SK-N-SH treated with all-trans-retinoic acid at 6 μM for 48 hours (cell line): ENCODE results near the gene PKNOX2.

Experiments used
- ATAC-seq: fragments of 200-7000 bp; cut with Tn5 transposase; 3 replicates; pipeline ENCODE4 v1.9.1; 2020; ENCODE audit warnings: mild to moderate bottlenecking, moderate library complexity
- ARNTL ChIP-seq: fragments of 450-650 bp; formaldehyde crosslinking; IDR thresholded peaks from 2 replicates; pipeline ENCODE4 v1.5.0; 2020; ENCODE audit warnings: low read depth, mild to moderate bottlenecking, moderate library complexity, borderline replicate concordance
- BACH2 ChIP-seq: fragments of 250-450 bp; sonication (Bioruptor Pico); IDR thresholded peaks from 2 replicates; pipeline ENCODE4 v1.9.0; 2021; ENCODE audit warnings: mild to moderate bottlenecking, borderline replicate concordance
- CSDC2 ChIP-seq: fragments of 250-450 bp; sonication (Bioruptor Pico); IDR thresholded peaks from 2 replicates; pipeline ENCODE4 v1.5.0; 2020; ENCODE audit warnings: mild to moderate bottlenecking, moderate library complexity
- GLIS3 ChIP-seq: fragments of 250-450 bp; sonication (Bioruptor Pico); IDR thresholded peaks from 2 replicates; pipeline ENCODE4 v1.5.0; 2020; ENCODE audit warnings: mild to moderate bottlenecking, moderate library complexity
- OSR1 ChIP-seq: fragments of 250-450 bp; sonication (Bioruptor Pico); IDR thresholded peaks from 2 replicates; pipeline ENCODE4 v1.8.0; 2022; ENCODE audit warnings: moderate library complexity, mild to moderate bottlenecking, inconsistent platforms
- PPARA ChIP-seq: fragments of 250-450 bp; sonication (Bioruptor Pico); IDR thresholded peaks from 2 replicates; pipeline ENCODE4 v1.5.0; 2020; ENCODE audit warnings: mild to moderate bottlenecking, borderline replicate concordance
- SNAI2 ChIP-seq: fragments of 250-450 bp; sonication (Bioruptor Pico); IDR thresholded peaks from 2 replicates; pipeline ENCODE4 v1.5.0; 2020; ENCODE audit warnings: mild to moderate bottlenecking, moderate library complexity
- TCF4 ChIP-seq: fragments of 250-450 bp; sonication (Bioruptor Pico); IDR thresholded peaks from 2 replicates; pipeline ENCODE4 v1.8.0; 2021; ENCODE audit warnings: mild to moderate bottlenecking, moderate library complexity, borderline replicate concordance
- ZFP3 ChIP-seq: fragments of 250-450 bp; sonication (Bioruptor Pico); IDR thresholded peaks from 2 replicates; pipeline ENCODE4 v1.5.0; 2020; ENCODE audit warnings: mild to moderate bottlenecking, moderate library complexity
- ZFP30 ChIP-seq: fragments of 450-650 bp; formaldehyde crosslinking; IDR thresholded peaks from 2 replicates; pipeline ENCODE4 v1.5.0; 2022; ENCODE audit warnings: mild to moderate bottlenecking, moderate library complexity
- ZNF565 ChIP-seq: fragments of 450-650 bp; formaldehyde crosslinking; conservative IDR thresholded peaks from 2 replicates; pipeline ENCODE4 v1.5.0; 2020; ENCODE audit warnings: low read depth, mild to moderate bottlenecking, moderate library complexity
- ZNF70 ChIP-seq: fragments of 450-650 bp; formaldehyde crosslinking; IDR thresholded peaks from 2 replicates; pipeline ENCODE4 v1.5.0; 2020; ENCODE audit warnings: mild to moderate bottlenecking, moderate library complexity
- ZNF8 ChIP-seq: fragments of 450-650 bp; formaldehyde crosslinking; IDR thresholded peaks from 2 replicates; pipeline ENCODE4 v1.5.0; 2020; ENCODE audit warnings: mild to moderate bottlenecking, moderate library complexity
- TF ChIP-seq, protein P1 (sequence below): fragments of 250-450 bp; sonication (Bioruptor Pico); IDR thresholded peaks from 2 replicates; pipeline ENCODE4 v1.5.0; 2020; ENCODE audit warnings: mild to moderate bottlenecking, moderate library complexity
- TF ChIP-seq, protein P2 (sequence below): fragments of 250-450 bp; sonication (Bioruptor Pico); IDR thresholded peaks from 2 replicates; pipeline ENCODE4 v1.5.1; 2021; ENCODE audit warnings: mild to moderate bottlenecking, moderate library complexity
- TF ChIP-seq, protein P3 (sequence below): fragments of 250-450 bp; sonication (Bioruptor Pico); IDR thresholded peaks from 2 replicates; pipeline ENCODE4 v1.8.0; 2020; ENCODE audit warnings: mild to moderate bottlenecking, moderate library complexity, borderline replicate concordance
- TF ChIP-seq, protein P4 (sequence below): fragments of 250-450 bp; sonication (Bioruptor Pico); IDR thresholded peaks from 2 replicates; pipeline ENCODE4 v1.5.1; 2020; ENCODE audit warnings: low read depth, mild to moderate bottlenecking, moderate library complexity

The PKNOX2 gene

DNA sequence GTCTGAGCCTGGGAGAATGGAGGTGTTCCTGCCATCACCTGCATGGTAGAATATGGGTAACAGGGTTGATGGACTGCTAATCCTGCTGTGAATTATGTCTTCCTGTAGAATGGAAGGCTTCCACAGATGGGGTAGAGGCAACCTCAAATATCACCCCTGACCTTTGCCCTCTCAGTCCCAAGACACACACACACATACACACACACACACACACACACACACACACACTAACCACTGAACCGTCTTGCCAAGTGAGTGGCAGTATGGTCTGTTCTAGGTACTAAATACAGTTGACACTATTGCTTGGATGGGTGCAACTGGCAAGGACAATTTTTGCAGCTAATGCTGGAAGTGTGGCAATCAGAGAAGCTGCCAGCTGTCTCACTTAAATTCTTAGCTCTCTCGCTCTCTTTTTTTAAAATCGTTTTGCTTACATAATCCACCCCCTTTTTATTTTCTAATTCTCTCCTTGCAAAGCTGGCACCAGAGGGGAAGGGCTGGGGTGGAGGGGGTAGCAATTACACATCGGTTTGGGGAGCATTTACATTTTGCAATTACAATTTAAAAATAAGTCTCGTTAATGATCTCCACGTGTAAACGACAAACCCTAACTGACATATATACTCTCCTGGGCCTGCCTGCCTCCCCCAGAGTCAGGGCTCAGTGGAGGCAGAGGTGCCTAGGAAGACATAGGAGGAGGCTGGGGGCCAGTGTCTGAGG lies 169.0 kb downstream of the PKNOX2 start:
- no peak for ATAC-seq
- TF ChIP-seq, protein P1, sequence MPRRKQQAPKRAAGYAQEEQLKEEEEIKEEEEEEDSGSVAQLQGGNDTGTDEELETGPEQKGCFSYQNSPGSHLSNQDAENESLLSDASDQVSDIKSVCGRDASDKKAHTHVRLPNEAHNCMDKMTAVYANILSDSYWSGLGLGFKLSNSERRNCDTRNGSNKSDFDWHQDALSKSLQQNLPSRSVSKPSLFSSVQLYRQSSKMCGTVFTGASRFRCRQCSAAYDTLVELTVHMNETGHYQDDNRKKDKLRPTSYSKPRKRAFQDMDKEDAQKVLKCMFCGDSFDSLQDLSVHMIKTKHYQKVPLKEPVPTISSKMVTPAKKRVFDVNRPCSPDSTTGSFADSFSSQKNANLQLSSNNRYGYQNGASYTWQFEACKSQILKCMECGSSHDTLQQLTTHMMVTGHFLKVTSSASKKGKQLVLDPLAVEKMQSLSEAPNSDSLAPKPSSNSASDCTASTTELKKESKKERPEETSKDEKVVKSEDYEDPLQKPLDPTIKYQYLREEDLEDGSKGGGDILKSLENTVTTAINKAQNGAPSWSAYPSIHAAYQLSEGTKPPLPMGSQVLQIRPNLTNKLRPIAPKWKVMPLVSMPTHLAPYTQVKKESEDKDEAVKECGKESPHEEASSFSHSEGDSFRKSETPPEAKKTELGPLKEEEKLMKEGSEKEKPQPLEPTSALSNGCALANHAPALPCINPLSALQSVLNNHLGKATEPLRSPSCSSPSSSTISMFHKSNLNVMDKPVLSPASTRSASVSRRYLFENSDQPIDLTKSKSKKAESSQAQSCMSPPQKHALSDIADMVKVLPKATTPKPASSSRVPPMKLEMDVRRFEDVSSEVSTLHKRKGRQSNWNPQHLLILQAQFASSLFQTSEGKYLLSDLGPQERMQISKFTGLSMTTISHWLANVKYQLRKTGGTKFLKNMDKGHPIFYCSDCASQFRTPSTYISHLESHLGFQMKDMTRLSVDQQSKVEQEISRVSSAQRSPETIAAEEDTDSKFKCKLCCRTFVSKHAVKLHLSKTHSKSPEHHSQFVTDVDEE (CRISPR knock-in tag) = no peak
- TF ChIP-seq, protein P2, sequence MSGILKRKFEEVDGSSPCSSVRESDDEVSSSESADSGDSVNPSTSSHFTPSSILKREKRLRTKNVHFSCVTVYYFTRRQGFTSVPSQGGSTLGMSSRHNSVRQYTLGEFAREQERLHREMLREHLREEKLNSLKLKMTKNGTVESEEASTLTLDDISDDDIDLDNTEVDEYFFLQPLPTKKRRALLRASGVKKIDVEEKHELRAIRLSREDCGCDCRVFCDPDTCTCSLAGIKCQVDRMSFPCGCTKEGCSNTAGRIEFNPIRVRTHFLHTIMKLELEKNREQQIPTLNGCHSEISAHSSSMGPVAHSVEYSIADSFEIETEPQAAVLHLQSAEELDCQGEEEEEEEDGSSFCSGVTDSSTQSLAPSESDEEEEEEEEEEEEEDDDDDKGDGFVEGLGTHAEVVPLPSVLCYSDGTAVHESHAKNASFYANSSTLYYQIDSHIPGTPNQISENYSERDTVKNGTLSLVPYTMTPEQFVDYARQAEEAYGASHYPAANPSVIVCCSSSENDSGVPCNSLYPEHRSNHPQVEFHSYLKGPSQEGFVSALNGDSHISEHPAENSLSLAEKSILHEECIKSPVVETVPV (CRISPR knock-in tag) = no peak
- TF ChIP-seq, protein P3, sequence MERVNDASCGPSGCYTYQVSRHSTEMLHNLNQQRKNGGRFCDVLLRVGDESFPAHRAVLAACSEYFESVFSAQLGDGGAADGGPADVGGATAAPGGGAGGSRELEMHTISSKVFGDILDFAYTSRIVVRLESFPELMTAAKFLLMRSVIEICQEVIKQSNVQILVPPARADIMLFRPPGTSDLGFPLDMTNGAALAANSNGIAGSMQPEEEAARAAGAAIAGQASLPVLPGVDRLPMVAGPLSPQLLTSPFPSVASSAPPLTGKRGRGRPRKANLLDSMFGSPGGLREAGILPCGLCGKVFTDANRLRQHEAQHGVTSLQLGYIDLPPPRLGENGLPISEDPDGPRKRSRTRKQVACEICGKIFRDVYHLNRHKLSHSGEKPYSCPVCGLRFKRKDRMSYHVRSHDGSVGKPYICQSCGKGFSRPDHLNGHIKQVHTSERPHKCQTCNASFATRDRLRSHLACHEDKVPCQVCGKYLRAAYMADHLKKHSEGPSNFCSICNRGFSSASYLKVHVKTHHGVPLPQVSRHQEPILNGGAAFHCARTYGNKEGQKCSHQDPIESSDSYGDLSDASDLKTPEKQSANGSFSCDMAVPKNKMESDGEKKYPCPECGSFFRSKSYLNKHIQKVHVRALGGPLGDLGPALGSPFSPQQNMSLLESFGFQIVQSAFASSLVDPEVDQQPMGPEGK (CRISPR knock-in tag) = no peak
- TF ChIP-seq ZFP3 (CRISPR knock-in tag) (no peak), GLIS3 (CRISPR knock-in tag) (no peak), ZFP30 (CRISPR knock-in tag) (no peak), SNAI2 (CRISPR knock-in tag) (no peak), CSDC2 (CRISPR knock-in tag) (no peak), ZNF70 (CRISPR knock-in tag) (no peak), OSR1 (no peak), ARNTL (no peak), BACH2 (CRISPR knock-in tag) (no peak), PPARA (CRISPR knock-in tag) (no peak), TCF4 (CRISPR knock-in tag) (no peak)
- TF ChIP-seq, protein P4, sequence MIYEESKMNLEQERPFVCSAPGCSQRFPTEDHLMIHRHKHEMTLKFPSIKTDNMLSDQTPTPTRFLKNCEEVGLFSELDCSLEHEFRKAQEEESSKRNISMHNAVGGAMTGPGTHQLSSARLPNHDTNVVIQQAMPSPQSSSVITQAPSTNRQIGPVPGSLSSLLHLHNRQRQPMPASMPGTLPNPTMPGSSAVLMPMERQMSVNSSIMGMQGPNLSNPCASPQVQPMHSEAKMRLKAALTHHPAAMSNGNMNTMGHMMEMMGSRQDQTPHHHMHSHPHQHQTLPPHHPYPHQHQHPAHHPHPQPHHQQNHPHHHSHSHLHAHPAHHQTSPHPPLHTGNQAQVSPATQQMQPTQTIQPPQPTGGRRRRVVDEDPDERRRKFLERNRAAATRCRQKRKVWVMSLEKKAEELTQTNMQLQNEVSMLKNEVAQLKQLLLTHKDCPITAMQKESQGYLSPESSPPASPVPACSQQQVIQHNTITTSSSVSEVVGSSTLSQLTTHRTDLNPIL (CRISPR knock-in tag) = no peak

DNA sequence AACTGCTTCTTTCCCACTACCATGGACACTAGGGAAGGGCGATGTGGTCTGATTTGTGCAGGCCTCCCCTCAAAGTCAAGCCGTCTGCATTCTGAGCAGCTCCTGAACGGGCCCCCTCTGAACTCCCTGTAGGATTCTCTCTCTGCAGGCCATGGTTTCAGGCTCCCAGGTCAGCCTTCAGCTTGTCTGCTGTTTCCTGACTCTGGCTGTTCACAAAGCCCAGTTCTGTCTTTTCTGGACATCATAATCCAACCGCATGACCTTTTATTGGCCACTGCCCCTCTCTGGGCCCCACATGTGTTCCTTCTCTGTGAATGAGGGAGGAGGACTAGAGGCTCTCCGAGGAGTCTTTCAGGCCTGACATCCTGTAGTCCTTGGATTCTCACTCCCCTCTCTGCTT lies 170.6 kb downstream of the PKNOX2 start:
- no peak for ATAC-seq
- TF ChIP-seq ZNF565 (CRISPR knock-in tag) = no peak
- no peak for TF ChIP-seq TCF4 (CRISPR knock-in tag)
- no peak for TF ChIP-seq SNAI2 (CRISPR knock-in tag)
- TF ChIP-seq, protein P4 (CRISPR knock-in tag) = no peak
- TF ChIP-seq GLIS3 (CRISPR knock-in tag) = no peak
- TF ChIP-seq, protein P3 (CRISPR knock-in tag) = no peak
- no peak for TF ChIP-seq BACH2 (CRISPR knock-in tag)
- TF ChIP-seq ZNF8 (CRISPR knock-in tag) = no peak
- no peak for TF ChIP-seq ARNTL
